T47D (cell line): Measurements from ENCODE around the gene PCNX1.

ENCODE experiments used
- DNase-seq, 2 experiments: peaks; one replicate each; pipeline versions ENCODE4 v3.0.0 to v3.0.0-alpha.2; 2011 to 2012; ENCODE audit warnings: low read depth in 1 of 2, low spot score in 1 of 2
- JUND ChIP-seq: IDR thresholded peaks from 2 replicates; pipeline ENCODE4 v1.6.1; 2012; ENCODE audit warnings: low read depth
- in situ Hi-C: cut with HindIII; loops from 2 replicates; pipeline ENCODE4 v1.10.0; 2016; ENCODE audit warnings: low sequenced_read_pairs, low pct_unique_long_range_greater_than_20kb

PCNX1 gene

DNA sequence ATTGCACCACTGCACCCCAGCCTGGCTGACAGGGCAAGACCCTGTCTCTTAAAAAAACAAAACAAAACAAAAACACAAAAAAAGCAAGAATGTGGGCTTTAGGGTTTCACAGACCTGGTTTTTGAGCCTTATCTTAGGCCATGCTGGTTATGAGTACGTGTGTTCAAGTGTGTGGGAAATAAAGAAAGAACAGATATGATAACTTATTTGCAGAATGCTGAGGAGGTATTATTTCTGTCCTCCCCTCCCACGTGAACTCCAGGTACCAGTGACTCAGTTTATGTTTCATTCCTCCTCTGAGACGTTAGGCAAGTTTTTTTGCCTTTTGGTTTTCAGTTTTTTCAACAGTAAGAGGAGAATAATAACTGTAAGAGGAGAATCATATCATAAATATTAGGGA is 49.3 kb downstream of the PCNX1 start:
- DNase-seq = no peak
- in situ Hi-C loops = no loop called here
- no peak for TF ChIP-seq JUND

DNA sequence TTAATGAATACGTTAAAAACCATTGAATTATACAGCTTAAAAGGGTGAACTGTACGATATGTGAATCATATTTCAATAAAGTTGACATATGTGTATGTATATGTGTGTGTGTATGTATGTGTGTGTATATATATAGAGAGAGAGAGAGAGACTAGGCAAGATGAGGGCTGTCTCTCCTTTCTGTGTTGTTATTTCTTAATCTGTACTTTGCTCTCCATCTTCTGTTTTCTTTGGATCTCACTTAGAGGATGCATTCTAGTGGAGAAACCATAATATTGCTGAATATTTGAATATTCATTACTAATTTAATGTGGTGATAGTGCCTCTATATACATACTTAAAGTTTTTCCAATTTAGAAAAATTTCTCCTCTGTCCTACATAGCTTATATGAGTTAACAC is 50.5 kb downstream of the PCNX1 start:
- in situ Hi-C loops = no loop called here
- TF ChIP-seq JUND = no peak

GRCh38 chr14:70962935-70963334 is 55.7 kb downstream of the PCNX1 start:
- no peak for DNase-seq
- in situ Hi-C loops = no loop called here
- TF ChIP-seq JUND = no peak

More for the DNA sequence above, 50.5 kb downstream of the PCNX1 start:
- no peak for DNase-seq

GRCh38 chr14:70964492-70964891 is 57.2 kb downstream of the PCNX1 start:
- TF ChIP-seq JUND = no peak
- in situ Hi-C loops = no loop called here
- DNase-seq = no peak

DNA sequence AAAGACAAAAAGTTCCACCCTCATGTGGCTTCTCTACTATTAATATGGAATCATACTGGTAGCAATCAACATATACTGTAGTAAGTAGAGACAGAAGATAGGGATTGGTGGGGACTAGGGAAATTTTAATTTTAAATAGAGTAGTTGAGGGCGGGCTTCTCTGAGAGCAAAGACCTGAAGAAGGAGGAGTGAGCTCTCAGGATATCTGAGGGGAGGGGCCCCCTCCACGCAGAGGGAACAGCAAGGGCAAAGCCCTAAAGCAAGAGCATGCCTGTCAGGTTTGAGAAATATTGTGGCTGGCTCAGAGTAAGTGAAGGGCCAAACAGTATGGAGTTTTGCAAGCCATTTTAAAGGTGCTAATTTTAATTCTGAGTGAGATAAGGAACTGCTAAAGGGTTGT is 64.3 kb downstream of the PCNX1 start:
- no peak for DNase-seq
- in situ Hi-C loops = no loop called here
- no peak for TF ChIP-seq JUND

- no peak for TF ChIP-seq JUND
- peak; percentile 19 to 92 for DNase-seq
- in situ Hi-C loops = no loop called here
These were observed 65.1 kb downstream of the PCNX1 start for GRCh38 chr14:70972107-70972976.

DNA sequence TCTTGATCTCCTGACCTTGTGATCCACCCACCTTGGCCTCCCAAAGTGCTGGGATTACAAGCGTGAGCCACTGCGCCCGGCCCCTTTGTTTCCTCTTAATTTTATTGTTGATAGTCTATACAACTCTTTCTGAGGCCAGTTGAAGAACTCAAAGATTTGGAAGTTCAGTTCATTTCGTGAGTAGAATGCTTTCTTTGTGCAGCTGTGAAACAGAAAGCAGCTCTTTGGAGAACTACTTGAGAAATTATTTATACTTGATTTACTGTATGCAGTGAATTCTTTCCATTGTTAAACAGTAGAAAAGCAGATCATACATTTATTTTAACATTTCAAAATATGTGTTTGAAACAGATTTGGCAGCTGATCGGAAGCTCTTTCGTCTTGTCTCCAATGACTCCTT is 69.3 kb downstream of the PCNX1 start:
- no peak for TF ChIP-seq JUND
- no peak for DNase-seq
- in situ Hi-C loops = no loop called here

DNA sequence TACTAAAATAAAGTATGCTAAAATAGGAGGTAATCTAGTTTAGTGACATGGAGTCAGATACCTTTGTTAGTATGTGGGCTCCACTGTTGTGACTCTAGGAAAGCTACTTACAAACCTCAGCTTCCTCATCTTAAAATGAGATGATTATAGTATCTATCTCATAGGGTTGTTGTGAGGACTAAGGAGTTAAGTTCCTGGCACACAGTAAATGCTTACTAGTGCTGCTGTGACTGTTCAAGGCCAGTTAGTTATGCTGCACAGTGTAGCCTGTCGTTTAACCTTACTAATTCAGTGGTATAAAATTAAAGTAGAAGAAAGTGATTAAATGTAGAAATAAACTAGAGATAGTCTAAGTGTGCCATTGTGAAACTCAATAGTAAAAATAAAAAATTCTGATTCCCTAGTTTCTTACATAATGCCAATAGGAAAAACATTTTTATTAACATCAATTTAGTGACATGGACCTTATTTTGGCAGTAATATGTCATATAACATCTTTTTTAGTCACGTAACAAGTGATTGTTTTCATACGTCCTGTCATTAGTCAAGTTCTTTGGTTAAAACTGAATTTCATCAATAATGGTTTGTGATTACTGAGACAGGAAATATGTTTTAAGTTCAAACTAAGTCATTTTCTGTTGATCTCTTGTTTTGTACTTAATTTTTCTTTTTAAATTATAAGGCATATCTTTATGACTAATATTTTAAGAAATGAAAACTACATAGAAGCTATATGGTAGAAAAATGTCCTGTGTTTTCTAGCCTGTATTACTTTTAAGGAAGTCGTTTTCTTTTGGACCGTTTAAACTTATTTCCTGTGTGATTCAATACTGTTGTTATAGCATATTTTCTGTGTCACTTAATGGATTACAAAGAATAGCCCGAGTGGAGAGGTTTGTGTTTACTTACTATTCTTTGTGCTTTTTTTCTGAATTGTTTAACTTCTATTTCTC is 74.0 kb downstream of the PCNX1 start:
- DNase-seq = no peak
- in situ Hi-C loops = no loop called here
- TF ChIP-seq JUND = no peak

GRCh38 chr14:70982200-70982599 is 74.9 kb downstream of the PCNX1 start:
- TF ChIP-seq JUND = no peak
- no peak for DNase-seq
- in situ Hi-C loops = no loop called here

- TF ChIP-seq JUND = no peak
- in situ Hi-C loops = no loop called here
These were observed 79.8 kb downstream of the PCNX1 start for GRCh38 chr14:70987041-70987440.

GRCh38 chr14:70988452-70988851 is 81.2 kb downstream of the PCNX1 start:
- DNase-seq = no peak
- in situ Hi-C loops = no loop called here
- TF ChIP-seq JUND = no peak

More at GRCh38 chr14:70987041-70987440, 79.8 kb downstream of the PCNX1 start:
- no peak for DNase-seq

DNA sequence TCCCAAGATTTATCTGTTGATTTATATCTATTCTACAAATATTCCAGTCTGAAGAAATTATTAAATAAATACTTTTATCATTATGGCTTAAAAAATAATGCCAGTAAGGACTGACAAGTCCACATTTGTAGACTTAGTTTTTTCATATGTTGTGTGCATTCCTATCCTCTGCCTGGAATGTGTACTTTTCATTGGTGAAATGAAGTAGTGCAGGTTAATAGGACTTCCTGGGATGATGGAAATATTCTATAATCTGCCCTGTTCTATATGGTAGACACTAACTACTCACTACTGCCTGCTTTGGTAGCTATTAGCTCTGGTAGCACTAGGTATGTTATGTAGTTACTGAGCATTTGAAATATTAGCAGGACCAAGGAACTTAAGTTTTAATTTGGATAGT is 86.7 kb downstream of the PCNX1 start:
- in situ Hi-C loops = no loop called here
- no peak for TF ChIP-seq JUND
- DNase-seq = no peak

GRCh38 chr14:70995211-70995610 is 88.0 kb downstream of the PCNX1 start:
- TF ChIP-seq JUND = no peak
- in situ Hi-C loops = no loop called here
- no peak for DNase-seq
